Astrocyte (in vitro differentiated cells and primary cell): ENCODE results near the gene RAPGEF6. TPM values are rescaled to one million over a fixed set of nuclear protein-coding genes. Genes with fewer than 3 reads are reported as not detected.
A peak's percentile ranks its signal among the peaks of the same experiment; 100 is the strongest.

Experiments
- DNase-seq: peaks from one replicate; pipeline ENCODE4 v3.0.0-alpha.2; 2010; ENCODE audit warnings: low read depth
- FAIRE-seq: peaks from 2 replicates; lab custom pipeline; 2011; peaks lifted over from hg19 to GRCh38; lab: Jason Lieb, UNC
- H2AFZ ChIP-seq: 2 replicates; pipeline ENCODE4 v1.6.0; 2012; ENCODE audit warnings: low read depth, low read length, inconsistent platforms
- H3K27ac ChIP-seq: 2 replicates; pipeline ENCODE4 v1.5.1; 2011; ENCODE audit warnings: low read depth, low read length, inconsistent platforms
- H3K27me3 ChIP-seq: 2 replicates; pipeline ENCODE4 v1.6.0; 2011; ENCODE audit warnings: low read length, inconsistent platforms; ENCODE audit not compliant: insufficient read depth
- H3K36me3 ChIP-seq: 2 replicates; pipeline ENCODE4 v1.5.1; 2011; ENCODE audit warnings: low read length, inconsistent platforms; ENCODE audit not compliant: insufficient read depth
- H3K4me1 ChIP-seq: 2 replicates; pipeline ENCODE4 v1.5.1; 2011; ENCODE audit warnings: low read length, inconsistent platforms; ENCODE audit not compliant: insufficient read depth
- H3K4me2 ChIP-seq: 2 replicates; pipeline ENCODE4 v1.6.0; 2012; ENCODE audit warnings: low read length, inconsistent platforms
- H3K4me3 ChIP-seq: 2 replicates; pipeline ENCODE4 v1.5.1; 2011; ENCODE audit warnings: low read depth, mild to moderate bottlenecking, low read length, inconsistent platforms; ENCODE audit not compliant: insufficient read depth
- H3K79me2 ChIP-seq: 2 replicates; pipeline ENCODE4 v1.6.0; 2012; ENCODE audit warnings: mild to moderate bottlenecking, low read length, inconsistent platforms; ENCODE audit not compliant: insufficient read depth
- H3K9ac ChIP-seq: 2 replicates; pipeline ENCODE4 v1.6.0; 2012; ENCODE audit warnings: mild to moderate bottlenecking, low read length, inconsistent platforms
- H3K9me3 ChIP-seq: 2 replicates; pipeline ENCODE4 v1.5.1; 2012; ENCODE audit warnings: low read depth, mild to moderate bottlenecking, low read length, inconsistent platforms; ENCODE audit not compliant: insufficient read depth
- H4K20me1 ChIP-seq: 2 replicates; pipeline ENCODE4 v1.6.0; 2012; ENCODE audit warnings: low read length, inconsistent platforms; ENCODE audit not compliant: insufficient read depth
- H3K27ac Mint-ChIP-seq: one replicate; pipeline ENCODE4 v1.8.0; 2021; ENCODE audit warnings: mild to moderate bottlenecking, mixed read lengths; ENCODE audit not compliant: unreplicated experiment
- H3K27me3 Mint-ChIP-seq: one replicate; pipeline ENCODE4 v1.8.0; 2021; ENCODE audit warnings: low read depth, mixed read lengths; ENCODE audit not compliant: unreplicated experiment
- H3K36me3 Mint-ChIP-seq: one replicate; pipeline ENCODE4 v1.8.0; 2021; ENCODE audit warnings: low read depth, mixed read lengths; ENCODE audit not compliant: unreplicated experiment
- H3K4me1 Mint-ChIP-seq: one replicate; pipeline ENCODE4 v1.8.0; 2021; ENCODE audit warnings: low read depth, mixed read lengths; ENCODE audit not compliant: unreplicated experiment
- H3K4me3 Mint-ChIP-seq: one replicate; pipeline ENCODE4 v1.8.0; 2021; ENCODE audit warnings: mild to moderate bottlenecking, moderate library complexity, mixed read lengths; ENCODE audit not compliant: unreplicated experiment
- H3K9me3 Mint-ChIP-seq: one replicate; pipeline ENCODE4 v1.8.0; 2021; ENCODE audit warnings: mild to moderate bottlenecking, mixed read lengths; ENCODE audit not compliant: unreplicated experiment
- EZH2 ChIP-seq: IDR thresholded peaks from 2 replicates; pipeline ENCODE4 v1.6.1; 2012; ENCODE audit warnings: mild to moderate bottlenecking, low read length, inconsistent platforms; ENCODE audit not compliant: insufficient read depth
- total RNA-seq: library from RNA; stranded (reverse); gene quantifications from 2 replicates; pipeline ENCODE4 v1.2.1, GENCODE V29; 2021
- TF ChIP-seq, protein P1 (sequence below): IDR thresholded peaks from 2 replicates; pipeline ENCODE4 v1.5.1; 2011; ENCODE audit warnings: low read depth, mild to moderate bottlenecking, inconsistent platforms, low read length, moderate library complexity; ENCODE audit not compliant: insufficient read depth

The RAPGEF6 gene
- total RNA-seq, 1 donor from 2014 or later, result 14.9 TPM

DNA sequence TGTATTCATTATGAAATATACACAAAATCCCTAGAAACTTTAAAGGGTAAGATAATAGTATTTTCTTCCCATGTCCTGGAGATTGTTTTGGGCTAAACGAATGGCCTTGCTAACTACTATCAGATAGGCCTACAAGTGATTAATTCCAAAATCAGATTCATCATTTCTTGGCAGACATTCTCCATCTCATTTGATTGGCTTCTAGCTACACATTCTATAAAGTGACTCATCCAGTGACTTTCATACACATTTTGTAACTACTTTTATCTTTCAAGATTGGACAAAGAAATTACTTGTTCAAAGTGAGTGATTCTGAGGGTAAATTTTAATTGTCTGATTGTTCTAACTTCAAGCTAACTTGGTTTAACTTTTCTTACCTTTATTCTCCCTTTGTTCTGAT lies 93.3 kb downstream of the RAPGEF6 start:
- no peak overlapping the region for H2AFZ ChIP-seq
- peaks cover 14% of the 10 kb centered on the region for H3K4me1 ChIP-seq
- H3K79me2 ChIP-seq, result no peaks in the 10 kb centered on the region
- no peak overlapping the region for H3K4me3 Mint-ChIP-seq
- no peaks in the 10 kb centered on the region for H4K20me1 ChIP-seq
- H3K9ac ChIP-seq, result no peak overlapping the region
- no peaks in the 10 kb centered on the region for H3K27me3 Mint-ChIP-seq
- no peak overlapping the region for H3K4me2 ChIP-seq
- H3K27me3 ChIP-seq, result no peaks in the 10 kb centered on the region
- H3K27ac ChIP-seq, result peak overlapping the region; percentile 47
- H3K27ac Mint-ChIP-seq, result no peak overlapping the region
- TF ChIP-seq EZH2, result no peak
- TF ChIP-seq, protein P1, sequence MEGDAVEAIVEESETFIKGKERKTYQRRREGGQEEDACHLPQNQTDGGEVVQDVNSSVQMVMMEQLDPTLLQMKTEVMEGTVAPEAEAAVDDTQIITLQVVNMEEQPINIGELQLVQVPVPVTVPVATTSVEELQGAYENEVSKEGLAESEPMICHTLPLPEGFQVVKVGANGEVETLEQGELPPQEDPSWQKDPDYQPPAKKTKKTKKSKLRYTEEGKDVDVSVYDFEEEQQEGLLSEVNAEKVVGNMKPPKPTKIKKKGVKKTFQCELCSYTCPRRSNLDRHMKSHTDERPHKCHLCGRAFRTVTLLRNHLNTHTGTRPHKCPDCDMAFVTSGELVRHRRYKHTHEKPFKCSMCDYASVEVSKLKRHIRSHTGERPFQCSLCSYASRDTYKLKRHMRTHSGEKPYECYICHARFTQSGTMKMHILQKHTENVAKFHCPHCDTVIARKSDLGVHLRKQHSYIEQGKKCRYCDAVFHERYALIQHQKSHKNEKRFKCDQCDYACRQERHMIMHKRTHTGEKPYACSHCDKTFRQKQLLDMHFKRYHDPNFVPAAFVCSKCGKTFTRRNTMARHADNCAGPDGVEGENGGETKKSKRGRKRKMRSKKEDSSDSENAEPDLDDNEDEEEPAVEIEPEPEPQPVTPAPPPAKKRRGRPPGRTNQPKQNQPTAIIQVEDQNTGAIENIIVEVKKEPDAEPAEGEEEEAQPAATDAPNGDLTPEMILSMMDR, result no peak
- peaks cover 2% of the 10 kb centered on the region for H3K36me3 Mint-ChIP-seq
- H3K9me3 Mint-ChIP-seq, result no peaks in the 10 kb centered on the region
- no peak for FAIRE-seq
- no peaks in the 10 kb centered on the region for H3K36me3 ChIP-seq
- no peaks in the 10 kb centered on the region for H3K9me3 ChIP-seq
- no peak for DNase-seq
- H3K4me1 Mint-ChIP-seq, result peaks cover 12% of the 10 kb centered on the region
- no peak overlapping the region for H3K4me3 ChIP-seq

DNA sequence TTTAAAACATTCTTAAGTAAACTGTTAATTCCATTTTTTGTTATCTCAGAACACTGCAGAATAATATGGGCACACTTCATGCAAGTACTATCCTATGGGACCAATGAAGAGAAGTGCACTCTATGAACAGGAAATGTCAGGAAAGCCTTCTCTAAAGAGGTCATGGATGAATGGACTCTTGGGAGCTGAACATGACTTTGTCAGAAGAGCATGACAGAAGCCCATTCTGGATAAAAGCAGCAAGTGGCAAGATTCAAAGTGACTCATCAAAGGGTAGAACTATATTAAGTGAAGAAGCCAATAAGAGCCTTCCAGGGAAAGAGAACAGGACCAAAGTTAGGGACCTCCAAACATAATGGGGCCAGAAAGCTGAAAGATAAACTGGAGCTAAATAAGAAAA lies 94.0 kb downstream of the RAPGEF6 start:
- peaks cover 2% of the 10 kb centered on the region for H3K36me3 Mint-ChIP-seq
- TF ChIP-seq EZH2, result no peak
- TF ChIP-seq, protein P1, result no peak
- Histone ChIP-seq H3K27me3 (no peaks in the 10 kb centered on the region), H3K27ac (peak overlapping the region; percentile 17), H3K4me1 (peaks cover 15% of the 10 kb centered on the region), H4K20me1 (no peaks in the 10 kb centered on the region), H2AFZ (no peak overlapping the region), H3K4me2 (no peak overlapping the region), H3K4me3 (no peak overlapping the region), H3K9me3 (no peaks in the 10 kb centered on the region), H3K36me3 (no peaks in the 10 kb centered on the region), H3K9ac (no peak overlapping the region), H3K79me2 (no peaks in the 10 kb centered on the region)
- no peak for FAIRE-seq
- H3K4me3 Mint-ChIP-seq, result no peak overlapping the region
- no peaks in the 10 kb centered on the region for H3K9me3 Mint-ChIP-seq
- no peak overlapping the region for H3K27ac Mint-ChIP-seq
- H3K4me1 Mint-ChIP-seq, result peaks cover 16% of the 10 kb centered on the region
- no peak for DNase-seq
- no peaks in the 10 kb centered on the region for H3K27me3 Mint-ChIP-seq

DNA sequence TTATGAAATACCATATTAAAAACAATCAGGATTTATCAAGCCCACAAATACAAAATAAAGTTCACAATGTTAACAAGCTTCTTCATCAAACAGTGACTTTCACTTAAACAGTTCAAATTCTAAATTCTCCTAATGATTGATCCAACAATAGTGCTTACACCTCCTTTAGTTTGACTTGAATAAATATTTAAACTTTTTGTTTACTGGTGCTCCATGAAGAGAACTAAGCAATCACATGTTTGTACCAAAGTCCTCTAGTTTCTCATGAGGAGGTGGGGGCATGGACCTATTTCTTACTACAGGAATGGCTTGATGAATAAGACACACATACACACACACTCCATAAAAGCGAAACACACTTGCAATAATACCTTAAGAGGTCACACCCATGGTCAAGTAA lies 95.8 kb downstream of the RAPGEF6 start:
- Histone ChIP-seq H3K9ac (no peak overlapping the region), H3K79me2 (no peaks in the 10 kb centered on the region), H3K4me1 (peaks cover 12% of the 10 kb centered on the region), H3K27me3 (no peaks in the 10 kb centered on the region), H2AFZ (no peak overlapping the region), H4K20me1 (no peaks in the 10 kb centered on the region), H3K4me3 (no peak overlapping the region), H3K27ac (no peak overlapping the region), H3K9me3 (no peaks in the 10 kb centered on the region), H3K4me2 (no peak overlapping the region), H3K36me3 (no peaks in the 10 kb centered on the region)
- no peak for DNase-seq
- peaks cover 16% of the 10 kb centered on the region for H3K4me1 Mint-ChIP-seq
- peaks cover 2% of the 10 kb centered on the region for H3K36me3 Mint-ChIP-seq
- no peak for FAIRE-seq
- no peak overlapping the region for H3K4me3 Mint-ChIP-seq
- H3K27ac Mint-ChIP-seq, result no peak overlapping the region
- no peaks in the 10 kb centered on the region for H3K9me3 Mint-ChIP-seq
- TF ChIP-seq, protein P1, result no peak
- no peak for TF ChIP-seq EZH2
- no peaks in the 10 kb centered on the region for H3K27me3 Mint-ChIP-seq
